Testis (tissue), 3 donors: ENCODE measurements around the gene OPRM1. TPM values are rescaled to one million over a fixed set of nuclear protein-coding genes. Genes with fewer than 3 reads are reported as not detected.
"Not testable (repeated sequence)": the region's sequence is repeated elsewhere in the genome, so short reads cannot be mapped to it uniquely, and the experiment has no call there.

ENCODE experiments used
- DNase-seq: peaks from one replicate; pipeline ENCODE4 v3.0.0-alpha.2; 2019
- H3K27ac ChIP-seq, 2 donors: fragments of 200-600 bp; sonication (generic); one replicate each; pipeline ENCODE4 v1.5.1; 2019
- H3K27me3 ChIP-seq: fragments of 200-600 bp; sonication (generic); one replicate; pipeline ENCODE4 v1.5.1; 2019
- H3K36me3 ChIP-seq: fragments of 200-600 bp; sonication (generic); one replicate; pipeline ENCODE4 v1.5.1; 2017; ENCODE audit warnings: low read depth; ENCODE audit errors: missing control alignments
- H3K4me1 ChIP-seq: fragments of 200-600 bp; sonication (generic); one replicate; pipeline ENCODE4 v1.5.1; 2019
- H3K4me3 ChIP-seq, 2 donors: fragments of 200-600 bp; sonication (generic); one replicate each; pipeline ENCODE4 v1.5.1; 2017 to 2019
- H3K9me3 ChIP-seq: fragments of 200-600 bp; sonication (generic); one replicate; pipeline ENCODE4 v1.5.1; 2017
- POLR2A ChIP-seq: fragments of 450-650 bp; IDR thresholded peaks from one replicate; pipeline ENCODE4 v1.6.1; 2017; ENCODE audit warnings: antibody characterized with exemption, mild to moderate bottlenecking, moderate library complexity
- WGBS, 2 donors: methylation state at CpG; one replicate each; pipeline ENCODE4 v1.1.5; 2018; 5-methylcytosine and 5-hydroxymethylcytosine counted together
- intact Hi-C: fragments of 100-400 bp; cut with DNase I; formaldehyde crosslinking; loops from one replicate; pipeline ENCODE4 v1.15.1; 2023; ENCODE audit warnings: low total_unique reads
- polyA plus RNA-seq: library from polyadenylated mRNA; stranded (reverse); fragments of 350-450 nt; fragmentation: Illumina TruSeq; extraction: RNeasy Lipid Tissue Mini Kit (QIAGEN cat#74804); gene quantifications from one replicate; pipeline ENCODE4 v1.2.3, GENCODE V29; 2014; ENCODE audit warnings: low read depth, low replicate concordance; ENCODE audit not compliant: insufficient read depth
- total RNA-seq, 2 donors: library from RNA; depleted of rRNA; stranded (reverse); fragments of >200 nt; gene quantifications; one replicate each; pipeline ENCODE4 v1.2.3, GENCODE V29; 2016
- TF ChIP-seq, protein P1 (sequence below), 3 experiments: fragments of 450-650 bp in 2 of 3; fragments of 200-600 bp in 1 of 3; sonication (generic) in 1 of 3; IDR thresholded peaks; one replicate each; pipeline ENCODE4 v1.5.1; 2016 to 2019; ENCODE audit warnings: antibody characterized with exemption in 3 of 3, mild to moderate bottlenecking in 2 of 3, moderate library complexity in 1 of 3

OPRM1 gene
- total and polyA plus RNA-seq, 3 donors from 2014 or later: 1.1 to 8.7 (median 4.0) TPM

DNA sequence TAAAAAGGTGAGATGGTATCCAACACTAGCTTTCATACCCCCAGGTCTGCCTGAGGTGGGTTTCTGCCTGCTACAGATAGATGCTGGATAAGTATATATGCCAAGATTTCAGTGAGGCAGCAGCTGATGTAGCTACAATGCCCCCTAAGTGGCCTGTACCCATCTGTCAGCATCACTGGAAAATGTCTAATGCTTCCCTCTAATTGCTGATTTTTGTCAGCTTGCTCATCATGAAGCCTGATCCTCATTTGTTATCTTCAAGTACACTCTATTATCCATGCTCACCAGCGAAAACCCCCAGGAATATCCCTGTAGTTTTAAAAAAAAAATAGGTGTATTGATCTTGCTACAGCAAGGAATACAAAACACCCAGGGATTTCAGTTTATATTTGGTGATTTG, 32.2 kb downstream of the OPRM1 start:
- 79 to 80% methylated on average over 1 of the region's 1 CpG for WGBS, 2 donors
- H3K4me1 ChIP-seq: no peaks in the 10 kb centered on the region
- TF ChIP-seq, protein P1, sequence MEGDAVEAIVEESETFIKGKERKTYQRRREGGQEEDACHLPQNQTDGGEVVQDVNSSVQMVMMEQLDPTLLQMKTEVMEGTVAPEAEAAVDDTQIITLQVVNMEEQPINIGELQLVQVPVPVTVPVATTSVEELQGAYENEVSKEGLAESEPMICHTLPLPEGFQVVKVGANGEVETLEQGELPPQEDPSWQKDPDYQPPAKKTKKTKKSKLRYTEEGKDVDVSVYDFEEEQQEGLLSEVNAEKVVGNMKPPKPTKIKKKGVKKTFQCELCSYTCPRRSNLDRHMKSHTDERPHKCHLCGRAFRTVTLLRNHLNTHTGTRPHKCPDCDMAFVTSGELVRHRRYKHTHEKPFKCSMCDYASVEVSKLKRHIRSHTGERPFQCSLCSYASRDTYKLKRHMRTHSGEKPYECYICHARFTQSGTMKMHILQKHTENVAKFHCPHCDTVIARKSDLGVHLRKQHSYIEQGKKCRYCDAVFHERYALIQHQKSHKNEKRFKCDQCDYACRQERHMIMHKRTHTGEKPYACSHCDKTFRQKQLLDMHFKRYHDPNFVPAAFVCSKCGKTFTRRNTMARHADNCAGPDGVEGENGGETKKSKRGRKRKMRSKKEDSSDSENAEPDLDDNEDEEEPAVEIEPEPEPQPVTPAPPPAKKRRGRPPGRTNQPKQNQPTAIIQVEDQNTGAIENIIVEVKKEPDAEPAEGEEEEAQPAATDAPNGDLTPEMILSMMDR (IDR thresholded peaks at IDR 0.05): no peak
- TF ChIP-seq POLR2A: no peak
- no peak overlapping the region for H3K27ac ChIP-seq
- no peaks in the 10 kb centered on the region for H3K9me3 ChIP-seq
- no peaks in the 10 kb centered on the region for H3K27me3 ChIP-seq
- no peak for DNase-seq
- no peak overlapping the region for H3K4me3 ChIP-seq
- intact Hi-C loops: no loop called here
- H3K36me3 ChIP-seq: no peaks in the 10 kb centered on the region

DNA sequence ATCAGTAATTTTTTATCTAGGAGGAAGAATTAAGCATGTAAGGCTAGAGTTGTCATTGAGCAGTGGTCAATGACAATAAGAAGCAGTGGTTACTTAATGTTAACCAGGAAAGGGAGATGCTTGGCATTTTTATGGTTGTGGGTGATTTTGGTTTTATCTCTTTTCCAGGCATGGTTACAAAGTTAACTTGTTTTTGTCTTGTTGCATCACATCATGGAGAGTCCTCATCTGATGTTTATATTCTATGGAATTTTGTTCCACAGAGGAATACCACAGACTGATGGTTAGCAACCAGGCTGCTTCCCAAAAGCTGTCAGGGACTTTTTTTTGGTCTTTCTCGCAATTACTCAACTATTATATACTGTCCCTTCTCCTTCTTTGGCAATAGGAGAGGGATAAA, 32.7 kb downstream of the OPRM1 start:
- H3K27ac ChIP-seq: no peak overlapping the region
- H3K4me1 ChIP-seq: no peaks in the 10 kb centered on the region
- no peaks in the 10 kb centered on the region for H3K9me3 ChIP-seq
- no peak for TF ChIP-seq POLR2A
- TF ChIP-seq, protein P1 (IDR thresholded peaks at IDR 0.05): no peak
- H3K36me3 ChIP-seq: no peaks in the 10 kb centered on the region
- H3K27me3 ChIP-seq: no peaks in the 10 kb centered on the region
- no peak for DNase-seq
- no peak overlapping the region for H3K4me3 ChIP-seq
- 88 to 95% methylated on average over 1 of the region's 1 CpG for WGBS, 2 donors
- intact Hi-C loops: no loop called here

GRCh38 chr6:154078596-154078995, 39.6 kb downstream of the OPRM1 start:
- H3K27me3 ChIP-seq, H3K4me1 ChIP-seq, DNase-seq, H3K9me3 ChIP-seq, H3K36me3 ChIP-seq, H3K4me3 ChIP-seq, H3K27ac ChIP-seq, intact Hi-C loops: not testable (repeated sequence)
- WGBS, 2 donors: 88 to 93% methylated on average over 2 of the region's 2 CpGs

DNA sequence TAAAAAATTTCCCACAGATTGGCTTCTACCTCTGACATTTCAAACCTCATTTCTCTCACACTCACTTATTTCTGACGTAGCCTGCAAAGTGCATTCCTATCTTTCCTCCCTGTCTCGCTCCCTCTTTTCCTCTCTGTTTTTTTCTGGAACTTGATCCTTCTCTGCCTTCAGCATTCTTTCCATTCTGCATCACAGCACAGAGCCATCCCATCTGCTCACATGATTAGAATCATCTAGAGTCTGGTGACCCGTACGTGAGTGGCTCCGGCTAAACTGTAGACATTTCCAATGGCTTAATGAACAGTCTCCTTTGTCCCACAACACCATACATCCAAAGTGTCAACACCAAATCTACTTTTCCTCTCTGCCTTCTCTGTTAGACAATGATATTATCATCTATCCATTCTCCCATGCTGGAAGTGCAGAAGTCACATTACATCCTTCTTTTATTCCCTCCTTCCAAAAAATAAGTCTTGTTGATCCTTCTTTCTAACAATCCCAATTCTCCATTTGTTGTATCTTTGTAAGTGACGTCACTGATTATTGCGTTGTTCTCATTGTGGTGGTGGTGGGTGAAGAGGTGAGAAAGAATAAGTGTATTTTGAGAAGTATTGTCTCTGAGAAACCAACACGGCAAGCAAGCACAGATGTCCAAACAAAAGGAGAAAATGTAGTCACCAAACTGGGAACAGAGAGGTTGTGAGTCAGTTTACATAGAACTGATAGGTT, 41.6 kb downstream of the OPRM1 start:
- H3K27me3 ChIP-seq: no peaks in the 10 kb centered on the region
- intact Hi-C loops: no loop called here
- no peaks in the 10 kb centered on the region for H3K9me3 ChIP-seq
- no peak for DNase-seq
- H3K36me3 ChIP-seq: no peaks in the 10 kb centered on the region
- H3K27ac ChIP-seq: no peak overlapping the region
- TF ChIP-seq POLR2A: no peak
- TF ChIP-seq, protein P1 (IDR thresholded peaks at IDR 0.05): no peak
- no peaks in the 10 kb centered on the region for H3K4me1 ChIP-seq
- 66 to 67% methylated on average over 8 of the region's 8 CpGs for WGBS, 2 donors
- H3K4me3 ChIP-seq: no peak overlapping the region

DNA sequence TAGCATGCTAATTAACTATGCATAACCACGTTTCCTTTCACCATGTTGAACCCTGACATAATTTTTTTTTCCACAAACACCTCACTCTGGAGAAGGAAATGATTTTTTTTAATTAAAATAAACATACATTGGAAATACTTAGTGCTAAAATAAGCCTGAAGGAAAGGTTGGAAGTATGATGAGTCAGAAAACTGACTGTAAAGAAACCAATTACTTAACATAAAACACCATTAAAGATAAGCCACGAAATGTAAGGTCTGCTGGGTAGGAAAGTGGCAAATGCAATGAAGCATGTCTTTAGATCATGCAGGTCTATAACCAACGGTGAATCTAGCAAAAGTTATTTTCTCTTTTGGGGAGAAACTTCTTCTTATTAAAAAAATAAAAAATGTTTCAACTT, 47.5 kb downstream of the OPRM1 start:
- intact Hi-C loops: no loop called here
- Histone ChIP-seq H3K36me3 (no peaks in the 10 kb centered on the region), H3K4me3 (no peak overlapping the region), H3K27ac (no peak overlapping the region), H3K27me3 (no peaks in the 10 kb centered on the region), H3K9me3 (no peaks in the 10 kb centered on the region), H3K4me1 (no peaks in the 10 kb centered on the region)
- no peak for DNase-seq
- WGBS, 2 donors: 59 to 69% methylated on average over 3 of the region's 3 CpGs
- no peak for TF ChIP-seq POLR2A
- TF ChIP-seq, protein P1 (IDR thresholded peaks at IDR 0.05): no peak
